Measurements from ENCODE around the gene THAP6. TPM values are rescaled to one million over a fixed set of nuclear protein-coding genes. Genes with fewer than 3 reads are reported as not detected.
"Not testable (repeated sequence)": the region's sequence is repeated elsewhere in the genome, so short reads cannot be mapped to it uniquely, and the experiment has no call there.

THAP6 gene
- total RNA-seq, 2 donors from 2014 or later: 24.8 to 25.4 TPM

- ATAC-seq; DNase-seq; H3K4me3 Mint-ChIP-seq; H3K36me3 Mint-ChIP-seq (ENCODE audit: low read depth); H3K27me3 Mint-ChIP-seq; H3K9me3 ChIP-seq (ENCODE audit: control insufficient read depth, low read length, poor library complexity, severe bottlenecking): not testable (repeated sequence)
- Mint-ChIP-seq H3K4me1 (peaks cover 36% of the 10 kb centered on the region), H3K27ac (peak overlapping the region; percentile 59)
Observed at GRCh38 chr4:75509592-75509991, 4.7 kb upstream of the THAP6 start.

GRCh38 chr4:75511841-75512240 lies 2.4 kb upstream of the THAP6 start:
- Mint-ChIP-seq H3K4me1 (peaks cover 42% of the 10 kb centered on the region), H3K36me3 (ENCODE audit: low read depth) (peaks cover 5% of the 10 kb centered on the region), H3K4me3 (no peak overlapping the region), H3K27me3 (no peaks in the 10 kb centered on the region), H3K27ac (no peak overlapping the region)
- ATAC-seq (no peak), DNase-seq (no peak)
- H3K9me3 ChIP-seq (ENCODE audit: control insufficient read depth, low read length, poor library complexity, severe bottlenecking): no peaks in the 10 kb centered on the region

GRCh38 chr4:75512386-75513211 lies 1.7 kb upstream of the THAP6 start:
- no peaks in the 10 kb centered on the region for H3K9me3 ChIP-seq (ENCODE audit: control insufficient read depth, low read length, poor library complexity, severe bottlenecking)
- no peak for ATAC-seq
- no peak for DNase-seq
- Mint-ChIP-seq H3K27ac (no peak overlapping the region), H3K36me3 (ENCODE audit: low read depth) (peaks cover 5% of the 10 kb centered on the region), H3K27me3 (no peaks in the 10 kb centered on the region), H3K4me3 (no peak overlapping the region), H3K4me1 (peaks cover 38% of the 10 kb centered on the region)

- peak in 1 of 3 donors; percentile 8 for DNase-seq
- H3K27ac Mint-ChIP-seq: no peak overlapping the region
- H3K36me3 Mint-ChIP-seq (ENCODE audit: low read depth): peaks cover 5% of the 10 kb centered on the region
- ATAC-seq: no peak
- peaks cover 38% of the 10 kb centered on the region for H3K4me1 Mint-ChIP-seq
- H3K9me3 ChIP-seq (ENCODE audit: control insufficient read depth, low read length, poor library complexity, severe bottlenecking): no peaks in the 10 kb centered on the region
- no peaks in the 10 kb centered on the region for H3K27me3 Mint-ChIP-seq
- H3K4me3 Mint-ChIP-seq: no peak overlapping the region
Observed at GRCh38 chr4:75513526-75514130, 645 bp upstream of the THAP6 start.

GRCh38 chr4:75514949-75515612 lies 808 bp downstream of the THAP6 start:
- DNase-seq: no peak
- H3K27me3 Mint-ChIP-seq: no peaks in the 10 kb centered on the region
- no peak for ATAC-seq
- peaks cover 3% of the 10 kb centered on the region for H3K36me3 Mint-ChIP-seq (ENCODE audit: low read depth)
- no peaks in the 10 kb centered on the region for H3K9me3 ChIP-seq (ENCODE audit: control insufficient read depth, low read length, poor library complexity, severe bottlenecking)
- H3K27ac Mint-ChIP-seq: no peak overlapping the region
- peaks cover 33% of the 10 kb centered on the region for H3K4me1 Mint-ChIP-seq
- H3K4me3 Mint-ChIP-seq: no peak overlapping the region

- ATAC-seq (no peak), DNase-seq (no peak)
- Mint-ChIP-seq H3K36me3 (ENCODE audit: low read depth) (peaks cover 7% of the 10 kb centered on the region), H3K4me3 (no peak overlapping the region), H3K27me3 (no peaks in the 10 kb centered on the region), H3K4me1 (peaks cover 32% of the 10 kb centered on the region), H3K27ac (no peak overlapping the region)
- no peaks in the 10 kb centered on the region for H3K9me3 ChIP-seq (ENCODE audit: control insufficient read depth, low read length, poor library complexity, severe bottlenecking)
Observed at GRCh38 chr4:75516144-75516543, 1.9 kb downstream of the THAP6 start.

- H3K36me3 Mint-ChIP-seq (ENCODE audit: low read depth): peaks cover 15% of the 10 kb centered on the region
- not testable (repeated sequence) for H3K27ac Mint-ChIP-seq, DNase-seq
Observed at GRCh38 chr4:75519452-75519851, 5.2 kb downstream of the THAP6 start.

GRCh38 chr4:75525086-75525485 lies 10.8 kb downstream of the THAP6 start:
- Mint-ChIP-seq H3K27ac (no peak overlapping the region), H3K4me1 (peaks cover 21% of the 10 kb centered on the region), H3K27me3 (no peaks in the 10 kb centered on the region), H3K36me3 (ENCODE audit: low read depth) (peaks cover 23% of the 10 kb centered on the region), H3K4me3 (no peak overlapping the region)
- no peaks in the 10 kb centered on the region for H3K9me3 ChIP-seq (ENCODE audit: control insufficient read depth, low read length, poor library complexity, severe bottlenecking)
- DNase-seq (no peak), ATAC-seq (no peak)

More at GRCh38 chr4:75519452-75519851, 5.2 kb downstream of the THAP6 start:
- not testable (repeated sequence) for H3K27me3 Mint-ChIP-seq; H3K4me3 Mint-ChIP-seq; ATAC-seq; H3K9me3 ChIP-seq (ENCODE audit: control insufficient read depth, low read length, poor library complexity, severe bottlenecking)
- H3K4me1 Mint-ChIP-seq: peaks cover 35% of the 10 kb centered on the region

- Mint-ChIP-seq H3K27ac (no peak overlapping the region), H3K36me3 (ENCODE audit: low read depth) (peaks cover 21% of the 10 kb centered on the region), H3K4me3 (no peak overlapping the region), H3K27me3 (no peaks in the 10 kb centered on the region), H3K4me1 (peaks cover 14% of the 10 kb centered on the region)
- no peak for DNase-seq
- no peak for ATAC-seq
- no peaks in the 10 kb centered on the region for H3K9me3 ChIP-seq (ENCODE audit: control insufficient read depth, low read length, poor library complexity, severe bottlenecking)
Observed at GRCh38 chr4:75525910-75526309, 11.6 kb downstream of the THAP6 start.

GRCh38 chr4:75527482-75527881 lies 13.2 kb downstream of the THAP6 start:
- no peak overlapping the region for H3K4me3 Mint-ChIP-seq
- peaks cover 23% of the 10 kb centered on the region for H3K36me3 Mint-ChIP-seq (ENCODE audit: low read depth)
- peaks cover 12% of the 10 kb centered on the region for H3K4me1 Mint-ChIP-seq
- H3K27me3 Mint-ChIP-seq: no peaks in the 10 kb centered on the region
- H3K27ac Mint-ChIP-seq: no peak overlapping the region
- ATAC-seq (no peak), DNase-seq (no peak)
- H3K9me3 ChIP-seq (ENCODE audit: control insufficient read depth, low read length, poor library complexity, severe bottlenecking): no peaks in the 10 kb centered on the region

GRCh38 chr4:75530556-75531322 lies 16.5 kb downstream of the THAP6 start:
- no peaks in the 10 kb centered on the region for H3K9me3 ChIP-seq (ENCODE audit: control insufficient read depth, low read length, poor library complexity, severe bottlenecking)
- Mint-ChIP-seq H3K36me3 (ENCODE audit: low read depth) (peaks cover 13% of the 10 kb centered on the region), H3K4me3 (no peak overlapping the region), H3K27ac (no peak overlapping the region), H3K27me3 (no peaks in the 10 kb centered on the region), H3K4me1 (peaks cover 4% of the 10 kb centered on the region)
- ATAC-seq (no peak), DNase-seq (no peak)

- H3K27ac Mint-ChIP-seq; ATAC-seq; H3K4me3 Mint-ChIP-seq; H3K4me1 Mint-ChIP-seq; H3K27me3 Mint-ChIP-seq; DNase-seq; H3K36me3 Mint-ChIP-seq (ENCODE audit: low read depth); H3K9me3 ChIP-seq (ENCODE audit: control insufficient read depth, low read length, poor library complexity, severe bottlenecking): not testable (repeated sequence)
Observed at GRCh38 chr4:75531536-75532143, 17.4 kb downstream of the THAP6 start.
